Measurements from ENCODE around the gene CAMLG.

CAMLG gene

DNA sequence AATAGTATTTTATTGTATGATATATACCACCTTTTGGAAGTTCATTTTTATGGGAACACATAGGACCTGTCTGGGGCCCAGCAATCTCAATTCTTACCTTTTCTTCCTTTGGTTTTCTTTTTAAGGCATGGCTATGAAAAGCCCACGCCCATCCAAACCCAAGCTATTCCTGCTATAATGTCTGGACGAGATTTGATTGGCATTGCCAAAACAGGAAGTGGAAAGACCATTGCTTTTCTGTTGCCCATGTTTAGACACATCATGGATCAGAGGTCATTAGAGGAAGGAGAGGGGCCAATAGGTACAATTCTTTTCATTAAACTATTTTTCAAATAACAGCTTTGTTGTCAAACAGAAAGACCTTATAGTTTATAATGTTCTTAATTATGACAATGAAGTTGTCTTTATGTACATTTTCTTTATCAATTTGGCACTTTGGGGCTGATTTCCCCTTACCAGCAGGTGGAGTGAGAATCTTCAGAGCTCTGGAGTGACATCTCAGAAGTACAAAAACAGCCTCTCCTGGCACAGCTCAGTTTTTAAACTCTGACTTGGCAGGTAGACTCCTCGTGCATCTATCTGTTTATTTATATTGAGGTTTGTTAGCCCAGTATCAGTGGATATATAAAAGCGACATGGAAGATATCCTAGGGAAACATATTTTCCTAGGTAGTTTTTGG is 46.0 kb downstream of the CAMLG start:
- DNase-seq: no peak

DNA sequence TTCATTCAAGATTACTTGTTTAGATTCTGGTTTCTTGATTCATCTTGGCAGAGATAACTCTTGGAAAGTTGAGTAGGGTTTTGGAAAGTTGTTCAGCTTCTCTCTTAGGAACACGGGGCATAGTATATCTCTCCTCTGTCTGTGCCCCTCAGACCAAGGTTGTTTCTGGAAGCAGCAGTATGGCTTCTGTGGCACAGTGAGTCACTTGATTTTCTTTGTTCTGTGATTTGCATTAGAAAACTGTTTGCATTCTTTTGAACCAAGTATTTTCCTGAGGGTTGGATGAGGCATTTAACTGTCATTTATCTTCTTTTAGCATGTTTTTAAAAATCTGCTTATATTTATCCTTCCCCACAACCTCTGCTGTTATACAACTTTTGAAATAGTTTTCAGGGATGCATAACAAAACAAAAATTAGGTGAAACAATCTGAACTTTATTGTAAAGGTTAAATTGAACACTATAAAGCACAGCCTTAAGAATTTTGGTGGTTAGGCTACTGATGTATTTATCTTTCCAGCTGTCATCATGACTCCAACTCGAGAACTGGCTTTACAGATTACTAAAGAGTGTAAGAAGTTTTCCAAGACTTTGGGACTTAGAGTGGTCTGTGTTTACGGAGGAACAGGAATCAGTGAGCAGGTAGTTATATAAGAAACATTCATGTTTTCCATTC is 46.7 kb downstream of the CAMLG start:
- DNase-seq: no peak

DNA sequence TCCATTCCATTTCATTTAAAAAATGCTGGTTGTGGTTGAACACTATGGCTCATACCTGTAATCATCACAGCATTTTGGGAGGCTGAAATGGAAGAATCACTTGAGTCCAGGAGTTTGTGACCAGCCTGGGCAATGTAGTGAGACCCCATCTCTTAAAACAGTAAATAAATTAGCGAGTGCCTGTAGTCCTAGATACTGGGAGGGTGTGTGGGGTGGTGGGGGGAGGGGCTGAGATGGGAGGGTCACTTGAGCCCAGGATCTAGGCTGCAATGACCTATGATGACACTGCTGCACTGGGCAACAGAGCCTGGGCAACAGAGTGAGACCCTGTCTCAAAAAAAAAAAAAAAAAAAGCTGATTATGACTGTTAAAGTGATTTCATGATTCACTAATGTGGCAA is 49.3 kb downstream of the CAMLG start:
- no peak for DNase-seq

DNA sequence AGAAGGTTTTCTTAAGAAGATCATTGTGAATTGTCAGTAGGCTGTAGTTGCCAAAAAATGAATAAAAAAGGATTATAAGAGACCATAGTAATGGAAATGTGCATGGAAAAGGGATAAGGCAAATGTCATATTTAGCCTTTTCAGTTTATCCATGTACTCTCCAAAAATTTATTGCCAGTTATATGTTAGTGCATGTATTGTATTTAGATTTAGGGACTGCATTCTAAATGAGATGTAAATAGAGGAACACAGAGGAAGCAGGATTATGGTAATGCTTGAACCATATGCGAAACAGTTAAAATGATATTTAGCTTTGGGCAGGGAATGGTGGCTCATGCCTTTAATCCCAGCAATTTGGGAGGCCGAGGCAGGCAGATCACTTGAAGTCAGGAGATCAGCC is 53.2 kb downstream of the CAMLG start:
- DNase-seq: no peak

DNA sequence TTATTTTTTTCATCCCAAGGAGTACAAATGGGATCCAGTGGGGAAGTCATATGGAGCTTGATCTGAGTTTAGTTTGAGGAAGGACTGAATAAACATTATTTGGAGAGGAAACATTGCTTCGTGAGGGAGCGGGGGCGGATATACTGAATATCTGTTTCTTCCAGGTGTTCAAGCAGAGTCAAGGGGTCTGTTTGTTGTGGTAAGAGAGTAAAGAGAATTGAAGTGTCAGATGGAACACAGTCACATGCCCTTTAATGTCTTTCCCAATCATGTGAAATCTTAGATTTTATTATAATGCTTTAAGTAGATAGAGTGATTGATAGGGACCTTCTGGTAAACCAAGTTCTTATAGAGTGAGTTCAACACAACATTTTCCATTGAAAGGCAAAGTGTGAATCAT is 53.9 kb downstream of the CAMLG start:
- no peak for DNase-seq

DNA sequence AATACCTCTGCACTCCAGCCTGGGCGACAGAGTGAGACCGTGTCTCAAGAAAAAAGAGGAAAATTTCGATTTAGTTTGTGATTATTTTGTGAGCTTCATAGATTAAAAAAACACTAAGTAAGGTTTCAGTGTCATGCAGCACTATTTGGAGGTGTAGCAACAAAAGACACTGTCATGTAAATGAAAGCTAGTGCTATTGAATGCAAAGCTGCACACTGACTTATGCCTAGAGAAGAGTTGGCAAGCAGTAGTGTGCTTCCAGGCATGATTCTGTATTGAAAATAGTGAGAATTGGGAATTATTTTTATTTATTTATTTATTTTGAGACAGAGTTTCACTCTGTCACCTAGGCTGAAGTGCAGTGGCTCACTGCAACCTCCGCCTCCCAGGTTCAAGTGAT is 54.8 kb downstream of the CAMLG start:
- no peak for DNase-seq

DNA sequence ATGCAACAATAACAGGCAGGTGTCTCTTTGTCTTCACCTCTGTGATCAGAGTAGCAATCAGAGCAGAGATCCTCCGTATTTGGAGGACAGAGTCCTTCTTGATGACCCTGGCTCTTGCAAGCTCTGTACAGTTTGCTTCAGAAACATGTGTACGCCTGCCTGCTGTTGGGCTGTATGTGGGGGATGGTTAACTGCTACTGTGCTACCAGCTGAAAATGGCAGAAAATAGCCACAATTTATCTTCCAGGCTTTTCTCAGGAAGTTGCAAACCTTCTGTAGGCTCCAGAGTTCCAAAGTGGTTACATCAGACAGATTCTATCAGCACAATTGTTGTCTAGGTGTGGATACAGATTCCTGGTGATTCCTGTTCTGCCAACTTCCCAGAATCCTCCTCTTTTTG is 55.7 kb downstream of the CAMLG start:
- DNase-seq: no peak

DNA sequence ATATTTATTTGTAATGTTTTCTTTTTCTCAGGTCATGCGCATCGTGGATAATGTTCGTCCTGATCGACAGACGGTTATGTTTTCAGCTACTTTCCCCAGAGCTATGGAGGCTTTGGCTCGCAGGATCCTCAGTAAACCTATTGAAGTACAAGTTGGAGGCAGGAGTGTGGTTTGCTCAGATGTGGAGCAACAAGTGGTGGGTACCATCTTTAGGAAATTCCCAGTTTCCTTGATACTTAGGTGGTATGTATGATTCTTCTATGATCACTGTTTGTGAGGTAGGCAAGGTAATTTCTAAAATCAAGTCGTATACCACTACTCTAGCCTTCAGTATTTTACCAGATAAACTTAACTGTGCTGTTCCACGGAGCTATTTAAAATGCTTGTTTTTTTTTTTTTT is 56.5 kb downstream of the CAMLG start:
- no peak for DNase-seq

DNA sequence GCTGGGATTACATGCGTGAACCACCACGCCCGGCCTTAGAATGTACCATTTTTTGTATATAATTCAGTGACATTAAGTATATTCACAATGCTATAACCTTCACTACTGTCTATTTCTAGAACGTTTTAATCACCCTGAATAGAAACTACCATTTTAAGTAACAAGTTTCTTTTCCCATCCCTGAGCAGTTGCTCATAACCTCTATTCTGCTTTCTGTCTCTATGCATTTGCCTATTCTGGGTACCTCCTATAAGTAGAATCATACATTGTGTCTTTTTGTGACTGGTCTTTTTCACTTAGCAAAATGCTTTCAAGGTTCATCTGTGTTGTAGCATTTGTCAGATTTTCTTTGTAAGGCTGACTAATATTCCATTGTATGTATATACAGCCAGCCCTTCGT is 60.1 kb downstream of the CAMLG start:
- DNase-seq: no peak

Data from activated naive CD4-positive, alpha-beta T cell treated with Interleukin-2 at 50 U/mL for 16 hours (primary cell).